ENCODE results near the gene TMTC1.

The TMTC1 gene

DNA sequence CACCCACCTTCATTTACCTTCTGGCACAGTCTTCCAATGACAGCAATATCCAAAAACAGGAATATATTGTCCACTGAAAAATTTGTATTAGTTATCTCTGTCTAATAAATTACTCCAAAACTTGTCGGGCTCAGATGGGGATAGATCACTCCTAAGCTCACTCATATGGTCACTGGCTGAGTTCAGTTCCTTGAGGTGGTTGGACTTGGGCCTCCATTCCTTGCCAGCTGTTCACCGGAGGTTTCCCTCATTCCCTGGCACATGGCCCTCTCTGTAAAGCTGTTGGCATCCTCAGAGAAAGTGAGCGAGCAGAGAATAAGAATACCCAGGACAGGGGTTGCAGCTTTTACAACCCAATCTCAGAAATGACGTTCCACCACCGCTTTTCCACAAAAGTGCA, 81.5 kb downstream of the TMTC1 start:
- no peaks in the 10 kb centered on the region for H3K27me3 ChIP-seq (ENCODE audit: insufficient read depth, low read length)
- no peak overlapping the region for H3K27ac ChIP-seq (ENCODE audit: low read depth, low read length, poor library complexity, severe bottlenecking)
- no peak overlapping the region for H2AFZ ChIP-seq (ENCODE audit: low read length)
- H3K9me2 ChIP-seq (ENCODE audit: low read depth, low read length), result no peaks in the 10 kb centered on the region
- H3K9ac ChIP-seq (ENCODE audit: low read length), result no peak overlapping the region
- H4K20me1 ChIP-seq (ENCODE audit: insufficient read depth, low read length), result no peaks in the 10 kb centered on the region
- TF ChIP-seq, protein P1, sequence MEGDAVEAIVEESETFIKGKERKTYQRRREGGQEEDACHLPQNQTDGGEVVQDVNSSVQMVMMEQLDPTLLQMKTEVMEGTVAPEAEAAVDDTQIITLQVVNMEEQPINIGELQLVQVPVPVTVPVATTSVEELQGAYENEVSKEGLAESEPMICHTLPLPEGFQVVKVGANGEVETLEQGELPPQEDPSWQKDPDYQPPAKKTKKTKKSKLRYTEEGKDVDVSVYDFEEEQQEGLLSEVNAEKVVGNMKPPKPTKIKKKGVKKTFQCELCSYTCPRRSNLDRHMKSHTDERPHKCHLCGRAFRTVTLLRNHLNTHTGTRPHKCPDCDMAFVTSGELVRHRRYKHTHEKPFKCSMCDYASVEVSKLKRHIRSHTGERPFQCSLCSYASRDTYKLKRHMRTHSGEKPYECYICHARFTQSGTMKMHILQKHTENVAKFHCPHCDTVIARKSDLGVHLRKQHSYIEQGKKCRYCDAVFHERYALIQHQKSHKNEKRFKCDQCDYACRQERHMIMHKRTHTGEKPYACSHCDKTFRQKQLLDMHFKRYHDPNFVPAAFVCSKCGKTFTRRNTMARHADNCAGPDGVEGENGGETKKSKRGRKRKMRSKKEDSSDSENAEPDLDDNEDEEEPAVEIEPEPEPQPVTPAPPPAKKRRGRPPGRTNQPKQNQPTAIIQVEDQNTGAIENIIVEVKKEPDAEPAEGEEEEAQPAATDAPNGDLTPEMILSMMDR (IDR thresholded peaks at IDR 0.05; ENCODE audit: low read length), result no peak
- TF ChIP-seq EZH2 (IDR thresholded peaks at IDR 0.05; ENCODE audit: borderline replicate concordance, low read length), result no peak
- no peak overlapping the region for H3K4me2 ChIP-seq (ENCODE audit: low read length)
- no peaks in the 10 kb centered on the region for H3K36me3 ChIP-seq (ENCODE audit: insufficient read depth, low read length)
- no peaks in the 10 kb centered on the region for H3K79me2 ChIP-seq (ENCODE audit: insufficient read depth, low read length)
- H3K9me3 ChIP-seq (ENCODE audit: low read length), result no peaks in the 10 kb centered on the region
- H3K4me3 ChIP-seq (ENCODE audit: low read depth, low read length, poor library complexity, severe bottlenecking), result no peak overlapping the region
- H3K4me1 ChIP-seq (ENCODE audit: insufficient read depth, low read length, severe bottlenecking), result no peaks in the 10 kb centered on the region
- H3F3A ChIP-seq (ENCODE audit: insufficient read depth, low read length), result no peaks in the 10 kb centered on the region

DNA sequence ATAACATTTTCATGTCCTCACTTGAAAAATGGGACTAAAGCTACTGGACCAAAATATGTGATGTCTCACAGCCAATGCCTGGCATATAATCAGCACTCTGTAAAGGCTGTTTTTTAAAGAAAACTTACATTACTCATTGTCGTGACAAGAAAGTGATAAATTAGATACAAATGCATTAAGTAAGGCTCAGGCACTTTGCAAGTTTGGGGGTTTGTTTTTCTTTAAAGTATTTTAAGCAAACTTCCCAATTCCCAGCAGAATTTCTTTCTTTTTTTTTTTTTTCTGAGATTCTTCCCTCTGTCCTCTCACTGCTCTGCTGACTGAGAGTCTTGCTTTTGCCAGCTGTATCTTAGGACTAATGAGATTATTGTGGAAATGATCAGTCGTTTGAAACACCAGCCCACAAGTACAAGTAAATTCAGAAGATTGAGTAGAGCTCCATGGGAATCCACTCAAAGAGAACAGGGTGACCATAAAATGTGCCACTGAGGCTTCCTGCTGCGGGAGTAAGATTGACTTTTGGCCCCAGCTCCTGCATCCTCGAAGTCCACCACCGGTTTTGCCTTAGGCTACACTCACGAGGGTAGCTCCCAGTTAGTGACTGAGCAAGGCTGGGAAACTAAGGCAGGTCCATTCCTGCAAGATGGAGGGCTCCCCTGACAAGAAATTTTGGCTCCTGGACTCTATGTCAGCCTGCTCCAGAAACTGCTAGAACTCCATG, 82.8 kb downstream of the TMTC1 start:
- Histone ChIP-seq H3K9me3 (ENCODE audit: low read length) (no peaks in the 10 kb centered on the region), H4K20me1 (ENCODE audit: insufficient read depth, low read length) (no peaks in the 10 kb centered on the region), H3K27ac (ENCODE audit: low read depth, low read length, poor library complexity, severe bottlenecking) (no peak overlapping the region), H3K36me3 (ENCODE audit: insufficient read depth, low read length) (no peaks in the 10 kb centered on the region), H3F3A (ENCODE audit: insufficient read depth, low read length) (no peaks in the 10 kb centered on the region), H3K9ac (ENCODE audit: low read length) (no peak overlapping the region), H2AFZ (ENCODE audit: low read length) (no peak overlapping the region), H3K4me2 (ENCODE audit: low read length) (no peak overlapping the region), H3K79me2 (ENCODE audit: insufficient read depth, low read length) (no peaks in the 10 kb centered on the region), H3K4me1 (ENCODE audit: insufficient read depth, low read length, severe bottlenecking) (no peaks in the 10 kb centered on the region), H3K27me3 (ENCODE audit: insufficient read depth, low read length) (no peaks in the 10 kb centered on the region), H3K9me2 (ENCODE audit: low read depth, low read length) (no peaks in the 10 kb centered on the region), H3K4me3 (ENCODE audit: low read depth, low read length, poor library complexity, severe bottlenecking) (no peak overlapping the region)
- no peak for TF ChIP-seq EZH2 (IDR thresholded peaks at IDR 0.05; ENCODE audit: borderline replicate concordance, low read length)
- TF ChIP-seq, protein P1 (IDR thresholded peaks at IDR 0.05; ENCODE audit: low read length), result no peak

GRCh38 chr12:29698756-29699155, 85.0 kb downstream of the TMTC1 start:
- H3K27ac ChIP-seq (ENCODE audit: low read depth, low read length, poor library complexity, severe bottlenecking), result no peak overlapping the region
- no peaks in the 10 kb centered on the region for H3K79me2 ChIP-seq (ENCODE audit: insufficient read depth, low read length)
- H3F3A ChIP-seq (ENCODE audit: insufficient read depth, low read length), result no peaks in the 10 kb centered on the region
- no peak overlapping the region for H3K9ac ChIP-seq (ENCODE audit: low read length)
- TF ChIP-seq EZH2 (IDR thresholded peaks at IDR 0.05; ENCODE audit: borderline replicate concordance, low read length), result no peak
- TF ChIP-seq, protein P1 (IDR thresholded peaks at IDR 0.05; ENCODE audit: low read length), result no peak
- no peak overlapping the region for H3K4me2 ChIP-seq (ENCODE audit: low read length)
- H3K9me3 ChIP-seq (ENCODE audit: low read length), result no peaks in the 10 kb centered on the region
- H3K27me3 ChIP-seq (ENCODE audit: insufficient read depth, low read length), result no peaks in the 10 kb centered on the region
- no peaks in the 10 kb centered on the region for H3K4me1 ChIP-seq (ENCODE audit: insufficient read depth, low read length, severe bottlenecking)
- H3K4me3 ChIP-seq (ENCODE audit: low read depth, low read length, poor library complexity, severe bottlenecking), result no peak overlapping the region
- H3K9me2 ChIP-seq (ENCODE audit: low read depth, low read length), result no peaks in the 10 kb centered on the region
- H2AFZ ChIP-seq (ENCODE audit: low read length), result no peak overlapping the region
- H3K36me3 ChIP-seq (ENCODE audit: insufficient read depth, low read length), result no peaks in the 10 kb centered on the region
- no peaks in the 10 kb centered on the region for H4K20me1 ChIP-seq (ENCODE audit: insufficient read depth, low read length)

Measured in OCI-LY1 (cell line).